ENCODE measurements around the gene ZSCAN22. TPM values are rescaled to one million over a fixed set of nuclear protein-coding genes. Genes with fewer than 3 reads are reported as not detected.

Gene ZSCAN22
- total and polyA plus RNA-seq, 2 of the 13 experiments (the other 11 are each of a cell fraction or from before 2014, with no cell fraction given), result 2.5 to 3.5 TPM

DNA sequence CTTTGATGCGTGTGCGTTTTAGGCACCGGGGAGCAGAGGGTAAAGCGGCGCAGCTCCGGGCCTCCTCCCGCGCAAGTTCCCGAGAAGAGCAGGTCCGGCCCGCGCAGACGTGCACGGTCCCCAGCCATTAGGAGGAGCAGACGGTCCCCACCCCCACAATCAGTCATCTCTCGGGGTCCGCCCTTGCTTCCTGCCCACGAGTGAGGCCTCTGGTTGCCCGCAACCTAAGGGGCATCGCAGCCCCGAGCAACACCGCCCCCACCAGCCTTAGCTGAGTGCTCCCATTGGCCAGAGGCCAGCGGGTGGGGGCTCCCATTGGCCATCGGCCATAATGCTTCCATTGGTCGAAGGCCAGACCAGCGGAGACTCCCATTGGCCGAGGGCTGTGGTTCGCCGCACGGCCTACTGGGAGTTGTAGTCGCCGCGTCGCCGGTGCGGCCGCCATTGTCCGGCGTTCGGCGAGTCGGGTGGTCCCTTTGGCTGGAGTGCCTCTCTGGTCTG is 48.2 kb upstream of the ZSCAN22 start, which contains the start of gene ZNF8 (continued):
- TF ChIP-seq, protein P1, sequence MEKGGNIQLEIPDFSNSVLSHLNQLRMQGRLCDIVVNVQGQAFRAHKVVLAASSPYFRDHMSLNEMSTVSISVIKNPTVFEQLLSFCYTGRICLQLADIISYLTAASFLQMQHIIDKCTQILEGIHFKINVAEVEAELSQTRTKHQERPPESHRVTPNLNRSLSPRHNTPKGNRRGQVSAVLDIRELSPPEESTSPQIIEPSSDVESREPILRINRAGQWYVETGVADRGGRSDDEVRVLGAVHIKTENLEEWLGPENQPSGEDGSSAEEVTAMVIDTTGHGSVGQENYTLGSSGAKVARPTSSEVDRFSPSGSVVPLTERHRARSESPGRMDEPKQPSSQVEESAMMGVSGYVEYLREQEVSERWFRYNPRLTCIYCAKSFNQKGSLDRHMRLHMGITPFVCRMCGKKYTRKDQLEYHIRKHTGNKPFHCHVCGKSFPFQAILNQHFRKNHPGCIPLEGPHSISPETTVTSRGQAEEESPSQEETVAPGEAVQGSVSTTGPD (CRISPR knock-in tag; IDR thresholded peaks at IDR 0.05), result no peak
- no peak for TF ChIP-seq NR2F1 (CRISPR knock-in tag; IDR thresholded peaks at IDR 0.05)
- TF ChIP-seq MEIS2 (CRISPR knock-in tag; IDR thresholded peaks at IDR 0.05), result no peak
- TF ChIP-seq SMAD1 (CRISPR knock-in tag; IDR thresholded peaks at IDR 0.05; ENCODE audit: borderline replicate concordance, low read depth), result peak; percentile 16; the same call in 1 of the 2 replicates
- TF ChIP-seq PHF20 (CRISPR knock-in tag; IDR thresholded peaks at IDR 0.05), result peak; percentile 57
- peak; percentile 72; the same call in 1 of the 2 replicates for TF ChIP-seq ZNF607 (CRISPR knock-in tag; IDR thresholded peaks at IDR 0.05; ENCODE audit: borderline replicate concordance)
- peak; percentile 36; the same call in 1 of the 2 replicates for TF ChIP-seq CBFB (CRISPR knock-in tag; IDR thresholded peaks at IDR 0.05)
- no peak for TF ChIP-seq ASH2L (IDR thresholded peaks at IDR 0.05; ENCODE audit: insufficient read length, low read depth, low read length)
- no peak for TF ChIP-seq NCOA5 (CRISPR knock-in tag; IDR thresholded peaks at IDR 0.05)
- no peak for TF ChIP-seq ZNF547 (CRISPR knock-in tag; IDR thresholded peaks at IDR 0.05)
- TF ChIP-seq, protein P2, sequence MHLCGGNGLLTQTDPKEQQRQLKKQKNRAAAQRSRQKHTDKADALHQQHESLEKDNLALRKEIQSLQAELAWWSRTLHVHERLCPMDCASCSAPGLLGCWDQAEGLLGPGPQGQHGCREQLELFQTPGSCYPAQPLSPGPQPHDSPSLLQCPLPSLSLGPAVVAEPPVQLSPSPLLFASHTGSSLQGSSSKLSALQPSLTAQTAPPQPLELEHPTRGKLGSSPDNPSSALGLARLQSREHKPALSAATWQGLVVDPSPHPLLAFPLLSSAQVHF (CRISPR knock-in tag; IDR thresholded peaks at IDR 0.05), result no peak
- TF ChIP-seq, protein P3, sequence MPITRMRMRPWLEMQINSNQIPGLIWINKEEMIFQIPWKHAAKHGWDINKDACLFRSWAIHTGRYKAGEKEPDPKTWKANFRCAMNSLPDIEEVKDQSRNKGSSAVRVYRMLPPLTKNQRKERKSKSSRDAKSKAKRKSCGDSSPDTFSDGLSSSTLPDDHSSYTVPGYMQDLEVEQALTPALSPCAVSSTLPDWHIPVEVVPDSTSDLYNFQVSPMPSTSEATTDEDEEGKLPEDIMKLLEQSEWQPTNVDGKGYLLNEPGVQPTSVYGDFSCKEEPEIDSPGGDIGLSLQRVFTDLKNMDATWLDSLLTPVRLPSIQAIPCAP (CRISPR knock-in tag; IDR thresholded peaks at IDR 0.05; ENCODE audit: low read depth), result no peak
- TF ChIP-seq ZNF782 (CRISPR knock-in tag; IDR thresholded peaks at IDR 0.05; ENCODE audit: borderline replicate concordance), result 0 out of 2 replicates have a peak, but pooled peaks have one; percentile 38
- TF ChIP-seq PHF5A (CRISPR knock-in tag; IDR thresholded peaks at IDR 0.05; ENCODE audit: low read depth, unreplicated experiment), result peak; percentile 69
- TF ChIP-seq, protein P4, sequence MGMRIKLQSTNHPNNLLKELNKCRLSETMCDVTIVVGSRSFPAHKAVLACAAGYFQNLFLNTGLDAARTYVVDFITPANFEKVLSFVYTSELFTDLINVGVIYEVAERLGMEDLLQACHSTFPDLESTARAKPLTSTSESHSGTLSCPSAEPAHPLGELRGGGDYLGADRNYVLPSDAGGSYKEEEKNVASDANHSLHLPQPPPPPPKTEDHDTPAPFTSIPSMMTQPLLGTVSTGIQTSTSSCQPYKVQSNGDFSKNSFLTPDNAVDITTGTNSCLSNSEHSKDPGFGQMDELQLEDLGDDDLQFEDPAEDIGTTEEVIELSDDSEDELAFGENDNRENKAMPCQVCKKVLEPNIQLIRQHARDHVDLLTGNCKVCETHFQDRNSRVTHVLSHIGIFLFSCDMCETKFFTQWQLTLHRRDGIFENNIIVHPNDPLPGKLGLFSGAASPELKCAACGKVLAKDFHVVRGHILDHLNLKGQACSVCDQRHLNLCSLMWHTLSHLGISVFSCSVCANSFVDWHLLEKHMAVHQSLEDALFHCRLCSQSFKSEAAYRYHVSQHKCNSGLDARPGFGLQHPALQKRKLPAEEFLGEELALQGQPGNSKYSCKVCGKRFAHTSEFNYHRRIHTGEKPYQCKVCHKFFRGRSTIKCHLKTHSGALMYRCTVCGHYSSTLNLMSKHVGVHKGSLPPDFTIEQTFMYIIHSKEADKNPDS (CRISPR knock-in tag; IDR thresholded peaks at IDR 0.05), result no peak
- no peak for TF ChIP-seq NFE2 (CRISPR knock-in tag; IDR thresholded peaks at IDR 0.05)
- TF ChIP-seq ZNF207 (IDR thresholded peaks at IDR 0.05; ENCODE audit: borderline replicate concordance), result no peak
- no peak for TF ChIP-seq ZNF333 (CRISPR knock-in tag; IDR thresholded peaks at IDR 0.05; ENCODE audit: borderline replicate concordance)
- no peak for TF ChIP-seq RAD51 (IDR thresholded peaks at IDR 0.05; ENCODE audit: borderline replicate concordance)
- no peak for TF ChIP-seq CBX1 (IDR thresholded peaks at IDR 0.05; ENCODE audit: low read depth)
- TF ChIP-seq ZNF138 (CRISPR knock-in tag; IDR thresholded peaks at IDR 0.05; ENCODE audit: low read depth), result no peak; the same call in 1 of the 2 replicates
- no peak for TF ChIP-seq TCF7L2 (IDR thresholded peaks at IDR 0.05; ENCODE audit: low read depth, low read length)
- TF ChIP-seq, protein P5, sequence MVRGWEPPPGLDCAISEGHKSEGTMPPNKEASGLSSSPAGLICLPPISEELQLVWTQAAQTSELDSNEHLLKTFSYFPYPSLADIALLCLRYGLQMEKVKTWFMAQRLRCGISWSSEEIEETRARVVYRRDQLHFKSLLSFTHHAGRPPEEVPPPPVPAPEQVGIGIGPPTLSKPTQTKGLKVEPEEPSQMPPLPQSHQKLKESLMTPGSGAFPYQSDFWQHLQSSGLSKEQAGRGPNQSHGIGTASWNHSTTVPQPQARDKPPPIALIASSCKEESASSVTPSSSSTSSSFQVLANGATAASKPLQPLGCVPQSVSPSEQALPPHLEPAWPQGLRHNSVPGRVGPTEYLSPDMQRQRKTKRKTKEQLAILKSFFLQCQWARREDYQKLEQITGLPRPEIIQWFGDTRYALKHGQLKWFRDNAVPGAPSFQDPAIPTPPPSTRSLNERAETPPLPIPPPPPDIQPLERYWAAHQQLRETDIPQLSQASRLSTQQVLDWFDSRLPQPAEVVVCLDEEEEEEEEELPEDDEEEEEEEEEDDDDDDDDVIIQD (CRISPR knock-in tag; IDR thresholded peaks at IDR 0.05; ENCODE audit: low read depth), result peak; percentile 61; the same call in 1 of the 2 replicates
- no peak for TF ChIP-seq ZNF589 (CRISPR knock-in tag; conservative IDR thresholded peaks at IDR 0.05)
- peak; percentile 61; the same call in 1 of the 2 replicates for TF ChIP-seq SNAPC2 (CRISPR knock-in tag; IDR thresholded peaks at IDR 0.05)
